ENCODE data around the gene MRPL2.

DNA sequence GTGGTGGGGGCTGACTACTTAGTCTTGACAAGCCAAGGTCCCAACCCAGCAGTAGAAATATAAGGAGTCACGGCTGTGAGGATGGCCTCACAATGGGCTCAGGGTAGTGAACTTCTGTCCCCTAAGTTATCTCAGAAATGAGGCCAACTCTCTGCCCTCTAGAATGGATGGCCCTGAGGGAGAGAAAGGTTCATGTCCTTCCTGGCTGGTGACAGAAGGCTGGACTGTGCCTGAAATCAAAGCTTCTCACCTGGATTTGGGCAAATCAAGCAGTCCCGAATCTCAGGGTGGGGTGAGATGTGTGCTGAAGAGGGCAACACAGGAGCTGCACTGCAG is 25.1 kb downstream of the MRPL2 start:
- TF ChIP-seq, protein P1, sequence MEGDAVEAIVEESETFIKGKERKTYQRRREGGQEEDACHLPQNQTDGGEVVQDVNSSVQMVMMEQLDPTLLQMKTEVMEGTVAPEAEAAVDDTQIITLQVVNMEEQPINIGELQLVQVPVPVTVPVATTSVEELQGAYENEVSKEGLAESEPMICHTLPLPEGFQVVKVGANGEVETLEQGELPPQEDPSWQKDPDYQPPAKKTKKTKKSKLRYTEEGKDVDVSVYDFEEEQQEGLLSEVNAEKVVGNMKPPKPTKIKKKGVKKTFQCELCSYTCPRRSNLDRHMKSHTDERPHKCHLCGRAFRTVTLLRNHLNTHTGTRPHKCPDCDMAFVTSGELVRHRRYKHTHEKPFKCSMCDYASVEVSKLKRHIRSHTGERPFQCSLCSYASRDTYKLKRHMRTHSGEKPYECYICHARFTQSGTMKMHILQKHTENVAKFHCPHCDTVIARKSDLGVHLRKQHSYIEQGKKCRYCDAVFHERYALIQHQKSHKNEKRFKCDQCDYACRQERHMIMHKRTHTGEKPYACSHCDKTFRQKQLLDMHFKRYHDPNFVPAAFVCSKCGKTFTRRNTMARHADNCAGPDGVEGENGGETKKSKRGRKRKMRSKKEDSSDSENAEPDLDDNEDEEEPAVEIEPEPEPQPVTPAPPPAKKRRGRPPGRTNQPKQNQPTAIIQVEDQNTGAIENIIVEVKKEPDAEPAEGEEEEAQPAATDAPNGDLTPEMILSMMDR (IDR thresholded peaks at IDR 0.05) = no peak
- TF ChIP-seq POLR2A (IDR thresholded peaks at IDR 0.05) = no peak
